ENCODE data around the gene LSM3. TPM values are rescaled to one million over a fixed set of nuclear protein-coding genes. Genes with fewer than 3 reads are reported as not detected.

The LSM3 gene
- total RNA-seq, 1 experiment from 2014 or later = 17.4 TPM

DNA sequence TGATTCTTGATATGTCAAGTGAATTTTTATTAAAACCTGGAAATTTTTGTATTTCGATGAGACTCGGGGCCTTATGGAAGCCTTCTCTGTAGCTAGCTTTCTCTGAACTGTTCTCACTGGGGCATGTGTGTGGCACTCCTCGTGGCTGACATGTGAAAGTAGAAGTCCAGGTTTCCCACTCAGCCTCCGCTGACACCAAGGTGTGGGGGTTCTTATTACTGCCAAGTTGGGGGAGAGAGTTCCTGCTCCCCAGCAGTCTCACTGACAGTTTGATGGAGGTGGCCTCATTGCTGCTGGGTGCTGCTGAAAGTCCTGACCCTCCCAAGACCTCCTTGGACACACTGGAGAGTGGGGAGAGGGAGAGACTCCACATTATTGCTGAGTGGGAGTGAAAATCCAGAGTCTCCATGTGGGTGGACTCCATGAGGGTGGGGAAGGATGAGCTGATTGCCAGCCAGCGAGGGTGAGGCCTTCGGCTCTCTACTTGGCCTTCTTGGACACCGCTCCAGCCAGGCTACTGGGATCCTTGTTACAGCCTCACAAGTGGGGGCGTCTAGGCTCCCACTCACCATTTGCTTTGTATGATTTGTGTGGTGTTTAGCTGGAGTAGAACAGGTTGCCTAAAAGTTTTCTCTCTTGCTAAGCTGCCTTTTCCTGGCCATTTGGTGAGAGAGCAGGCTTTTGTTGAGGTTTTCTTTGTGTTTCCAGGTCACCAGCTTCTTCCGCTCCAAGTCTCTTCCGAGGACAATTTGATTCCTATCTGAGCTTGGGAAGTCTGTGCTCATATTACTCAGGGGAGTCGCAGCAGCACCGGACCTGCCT lies 64.1 kb downstream of the LSM3 start:
- Histone ChIP-seq H3K36me3 (ENCODE audit: control insufficient read depth in 1 of 2, insufficient read depth in 2 of 2, low read length in 2 of 2) (no peaks in the 10 kb centered on the region), H3K9me3 (ENCODE audit: control insufficient read depth in 1 of 2, insufficient read depth in 1 of 2, low read depth in 1 of 2, low read length in 2 of 2) (no peaks in the 10 kb centered on the region), H3K9ac (ENCODE audit: low read length) (no peak overlapping the region), H4K20me1 (ENCODE audit: insufficient read depth) (no peaks in the 10 kb centered on the region), H3K4me2 (ENCODE audit: low read length) (no peak overlapping the region), H3K27me3 (ENCODE audit: insufficient read depth, low read length) (no peaks in the 10 kb centered on the region; the same call in 1 of the 2 replicates), H3K79me2 (ENCODE audit: insufficient read depth, low read length) (no peaks in the 10 kb centered on the region), H3K27ac (ENCODE audit: low read depth, low read length) (no peak overlapping the region), H3K4me3 (replicated peaks in 1 of 2; ENCODE audit: low read depth in 1 of 2, low read length in 2 of 2) (no peak overlapping the region), H3K4me1 (ENCODE audit: control insufficient read depth in 1 of 2, insufficient read depth in 2 of 2, low read length in 2 of 2) (no peaks in the 10 kb centered on the region), H2AFZ (ENCODE audit: low read depth, low read length, poor library complexity, severe bottlenecking) (no peak overlapping the region), H3K9me2 (ENCODE audit: insufficient read depth) (no peaks in the 10 kb centered on the region)
- CTCF ChIA-PET = no interaction called here
- POLR2A ChIA-PET = no interaction called here
- ATAC-seq = no peak
- no TSS peak for BruUV-seq (replicated peaks)
- RAD21 ChIA-PET (ENCODE audit: low non-redundant PET in 1 of 2, low total read pairs in 2 of 2, uncharacterized antibody in 2 of 2, unreplicated experiment in 2 of 2) = no interaction called here
- intact Hi-C loops (cut with micrococcal nuclease) = no loop called here
- TF ChIP-seq SRF (IDR thresholded peaks at IDR 0.05; ENCODE audit: low read depth) = no peak
- no peak for DNase-seq (ENCODE audit: low read depth, low spot score)

DNA sequence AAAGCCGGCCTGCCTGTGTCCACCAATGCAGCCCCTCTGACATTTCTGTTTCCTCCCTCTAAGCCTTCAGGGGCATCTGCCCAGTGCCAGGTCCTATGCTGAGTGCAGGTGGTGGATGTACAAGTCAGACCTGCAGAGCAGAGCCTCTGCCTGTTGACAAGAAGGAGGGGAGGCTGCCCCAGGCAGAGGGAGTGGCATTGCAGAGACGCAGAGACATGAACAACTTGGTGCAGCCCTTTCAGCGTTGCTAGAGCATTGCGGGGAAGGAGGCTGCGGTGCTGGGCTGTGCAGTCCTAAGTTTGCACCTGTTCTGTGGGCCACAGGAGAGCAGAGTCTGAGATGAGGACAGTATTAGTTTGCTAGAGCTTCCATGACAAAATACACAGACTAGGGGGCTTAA lies 65.2 kb downstream of the LSM3 start:
- Histone ChIP-seq H3K4me3 (replicated peaks in 1 of 2; ENCODE audit: low read depth in 1 of 2, low read length in 2 of 2) (no peak overlapping the region), H3K9ac (ENCODE audit: low read length) (no peak overlapping the region), H3K36me3 (ENCODE audit: control insufficient read depth in 1 of 2, insufficient read depth in 2 of 2, low read length in 2 of 2) (no peaks in the 10 kb centered on the region), H4K20me1 (ENCODE audit: insufficient read depth) (no peaks in the 10 kb centered on the region), H3K27ac (ENCODE audit: low read depth, low read length) (no peak overlapping the region), H3K9me3 (ENCODE audit: control insufficient read depth in 1 of 2, insufficient read depth in 1 of 2, low read depth in 1 of 2, low read length in 2 of 2) (no peaks in the 10 kb centered on the region), H3K4me2 (ENCODE audit: low read length) (no peak overlapping the region), H3K4me1 (ENCODE audit: control insufficient read depth in 1 of 2, insufficient read depth in 2 of 2, low read length in 2 of 2) (no peaks in the 10 kb centered on the region), H3K9me2 (ENCODE audit: insufficient read depth) (no peaks in the 10 kb centered on the region), H3K79me2 (ENCODE audit: insufficient read depth, low read length) (no peaks in the 10 kb centered on the region), H2AFZ (ENCODE audit: low read depth, low read length, poor library complexity, severe bottlenecking) (no peak overlapping the region), H3K27me3 (ENCODE audit: insufficient read depth, low read length) (no peaks in the 10 kb centered on the region; the same call in 1 of the 2 replicates)
- no peak for ATAC-seq
- intact Hi-C loops (cut with micrococcal nuclease) = no loop called here
- ChIA-PET RAD21 (ENCODE audit: low non-redundant PET in 1 of 2, low total read pairs in 2 of 2, uncharacterized antibody in 2 of 2, unreplicated experiment in 2 of 2) (no interaction called here), CTCF (no interaction called here), POLR2A (no interaction called here)
- no peak for TF ChIP-seq FOSL1 (IDR thresholded peaks at IDR 0.05; ENCODE audit: low read depth)
- no peak for TF ChIP-seq ELF1 (IDR thresholded peaks at IDR 0.05; ENCODE audit: borderline replicate concordance, low read depth)
- no TSS peak for BruUV-seq (replicated peaks)
- DNase-seq (ENCODE audit: low read depth, low spot score) = no peak

Measured in HCT116 (cell line).